ENCODE data around the gene PLCB4.

The PLCB4 gene

GRCh38 chr20:9270831-9271230, 201.9 kb downstream of the PLCB4 start:
- DNase-seq (ENCODE audit: low read depth), result no peak

GRCh38 chr20:9276966-9277468, 208.1 kb downstream of the PLCB4 start:
- DNase-seq (ENCODE audit: low read depth), result no peak

GRCh38 chr20:9279918-9280401, 211.1 kb downstream of the PLCB4 start:
- DNase-seq (ENCODE audit: low read depth), result no peak

GRCh38 chr20:9280666-9281065, 211.8 kb downstream of the PLCB4 start:
- DNase-seq (ENCODE audit: low read depth), result no peak

GRCh38 chr20:9281803-9282202, 212.9 kb downstream of the PLCB4 start:
- no peak for DNase-seq (ENCODE audit: low read depth)

GRCh38 chr20:9285617-9286016, 216.7 kb downstream of the PLCB4 start:
- DNase-seq (ENCODE audit: low read depth), result no peak

GRCh38 chr20:9286501-9287461, 217.9 kb downstream of the PLCB4 start:
- no peak for DNase-seq (ENCODE audit: low read depth)

GRCh38 chr20:9287826-9288225, 218.9 kb downstream of the PLCB4 start:
- no peak for DNase-seq (ENCODE audit: low read depth)

GRCh38 chr20:9290331-9290730, 221.4 kb downstream of the PLCB4 start:
- no peak for DNase-seq (ENCODE audit: low read depth)

GRCh38 chr20:9293145-9293544, 224.3 kb downstream of the PLCB4 start:
- DNase-seq (ENCODE audit: low read depth), result no peak

GRCh38 chr20:9294041-9294440, 225.2 kb downstream of the PLCB4 start:
- DNase-seq (ENCODE audit: low read depth), result no peak

- DNase-seq (ENCODE audit: low read depth), result no peak
Measured at GRCh38 chr20:9298906-9299305, 230.0 kb downstream of the PLCB4 start.

- no peak for DNase-seq (ENCODE audit: low read depth)
Measured at GRCh38 chr20:9300080-9300479, 231.2 kb downstream of the PLCB4 start.

- no peak for DNase-seq (ENCODE audit: low read depth)
Measured at GRCh38 chr20:9300534-9300933, 231.6 kb downstream of the PLCB4 start.

- no peak for DNase-seq (ENCODE audit: low read depth)
Measured at GRCh38 chr20:9301129-9302090, 232.5 kb downstream of the PLCB4 start.

GRCh38 chr20:9302091-9302462, 233.2 kb downstream of the PLCB4 start:
- DNase-seq (ENCODE audit: low read depth), result no peak

GRCh38 chr20:9306521-9306920, 237.6 kb downstream of the PLCB4 start:
- no peak for DNase-seq (ENCODE audit: low read depth)

GRCh38 chr20:9308056-9308455, 239.2 kb downstream of the PLCB4 start:
- DNase-seq (ENCODE audit: low read depth), result no peak

- DNase-seq (ENCODE audit: low read depth), result no peak
Measured at GRCh38 chr20:9311132-9311531, 242.2 kb downstream of the PLCB4 start.

GRCh38 chr20:9319687-9320384, 250.9 kb downstream of the PLCB4 start:
- DNase-seq (ENCODE audit: low read depth), result no peak

GRCh38 chr20:9321007-9321406, 252.1 kb downstream of the PLCB4 start:
- DNase-seq (ENCODE audit: low read depth), result no peak

- DNase-seq (ENCODE audit: low read depth), result no peak
Measured at GRCh38 chr20:9322661-9323060, 253.8 kb downstream of the PLCB4 start.
